GM18520 (cell line): Measurements from ENCODE around the gene WWC1.
"Not testable (repeated sequence)": the region's sequence is repeated elsewhere in the genome, so short reads cannot be mapped to it uniquely, and the experiment has no call there.

Experiments used
- ATAC-seq: cut with Tn5 transposase; IDR thresholded peaks from one replicate; pipeline ENCODE4 v1.9.1; 2021; ENCODE audit not compliant: unreplicated experiment

WWC1 gene

GRCh38 chr5:168434001-168434400, 142.6 kb downstream of the WWC1 start:
- no peak for ATAC-seq

- no peak for ATAC-seq
These were observed 143.4 kb downstream of the WWC1 start for GRCh38 chr5:168434746-168435321.

- not testable (repeated sequence) for ATAC-seq
These were observed 143.9 kb downstream of the WWC1 start for GRCh38 chr5:168435340-168435739.

- no peak for ATAC-seq
These were observed 146.9 kb downstream of the WWC1 start for GRCh38 chr5:168438349-168438748.

GRCh38 chr5:168443533-168443932, 152.1 kb downstream of the WWC1 start:
- no peak for ATAC-seq

- ATAC-seq: no peak
These were observed 152.7 kb downstream of the WWC1 start for GRCh38 chr5:168443950-168444700.

- no peak for ATAC-seq
These were observed 155.7 kb downstream of the WWC1 start for GRCh38 chr5:168446983-168447619.

- no peak for ATAC-seq
These were observed 156.4 kb downstream of the WWC1 start for GRCh38 chr5:168447808-168448207.

GRCh38 chr5:168449166-168449565, 157.7 kb downstream of the WWC1 start:
- ATAC-seq: no peak

- no peak for ATAC-seq
These were observed 160.1 kb downstream of the WWC1 start for GRCh38 chr5:168451565-168451964.

GRCh38 chr5:168455201-168455600, 163.8 kb downstream of the WWC1 start:
- ATAC-seq: no peak

GRCh38 chr5:168457542-168457941, 166.1 kb downstream of the WWC1 start:
- no peak for ATAC-seq

- ATAC-seq: no peak
These were observed 169.2 kb downstream of the WWC1 start for GRCh38 chr5:168460606-168461005.

GRCh38 chr5:168463081-168463480, 171.6 kb downstream of the WWC1 start:
- no peak for ATAC-seq

- ATAC-seq: no peak
These were observed 172.8 kb downstream of the WWC1 start for GRCh38 chr5:168464214-168464613.

GRCh38 chr5:168464641-168465040, 173.2 kb downstream of the WWC1 start:
- no peak for ATAC-seq

GRCh38 chr5:168467755-168468330, 176.4 kb downstream of the WWC1 start:
- ATAC-seq: no peak

- ATAC-seq: no peak
These were observed 177.4 kb downstream of the WWC1 start for GRCh38 chr5:168468836-168469235.

GRCh38 chr5:168469816-168470215, 178.4 kb downstream of the WWC1 start:
- no peak for ATAC-seq

- ATAC-seq: no peak
These were observed 180.3 kb downstream of the WWC1 start for GRCh38 chr5:168471785-168472184.

GRCh38 chr5:168472329-168472728, 180.9 kb downstream of the WWC1 start:
- no peak for ATAC-seq

- no peak for ATAC-seq
These were observed 182.9 kb downstream of the WWC1 start for GRCh38 chr5:168474319-168474718.
